PC-3 (cell line): ENCODE measurements around the gene GPR42. TPM values are rescaled to one million over a fixed set of nuclear protein-coding genes. Genes with fewer than 3 reads are reported as not detected.

ENCODE experiments used
- ATAC-seq: fragments of 200-7000 bp; cut with Tn5 transposase; 2 replicates; pipeline ENCODE4 v1.9.1; 2020; ENCODE audit warnings: mild to moderate bottlenecking, moderate library complexity
- BruUV-seq: library from RNA; stranded (reverse); fragments of 400-500 nt; replicated peaks from 2 replicates; lab custom pipeline; 2021; lab: Mats Ljungman, UMichigan
- CTCF ChIA-PET: fragments of 300-600 bp; sonication (Branson Sonifier 250); formaldehyde crosslinking; loops from one replicate; lab custom pipeline; 2022; ENCODE audit warnings: antibody characterized with exemption; lab: Charles Lee
- POLR2A ChIA-PET: fragments of 300-600 bp; sonication (Branson Sonifier 250); formaldehyde crosslinking; loops from one replicate; lab custom pipeline; 2022; ENCODE audit warnings: antibody characterized with exemption; ENCODE audit not compliant: unreplicated experiment; lab: Charles Lee
- DNase-seq: peaks from one replicate; pipeline ENCODE4 v3.0.0-alpha.2; 2015
- H2AFZ ChIP-seq: fragments of 300-600 bp; sonication (generic); 2 replicates; pipeline ENCODE4 v1.6.0; 2016; ENCODE audit warnings: antibody characterized with exemption, low read length
- H3F3A ChIP-seq: fragments of 300-600 bp; sonication (generic); one replicate; pipeline ENCODE4 v1.6.0; 2017; ENCODE audit warnings: antibody characterized with exemption, low read length, control low read depth, mild to moderate bottlenecking; ENCODE audit not compliant: unreplicated experiment
- H3K27ac ChIP-seq: fragments of 300-600 bp; sonication (generic); 2 replicates; pipeline ENCODE4 v1.5.1; 2016; ENCODE audit warnings: mild to moderate bottlenecking, low read length
- H3K27me3 ChIP-seq: fragments of 300-600 bp; sonication (generic); 2 replicates; pipeline ENCODE4 v1.6.1; 2016; ENCODE audit warnings: low read length, mixed read lengths
- H3K36me3 ChIP-seq: fragments of 300-600 bp; sonication (generic); 2 replicates; pipeline ENCODE4 v1.6.1; 2016; ENCODE audit warnings: low read depth, mixed run types, low read length, mixed read lengths
- H3K4me1 ChIP-seq: fragments of 300-600 bp; sonication (generic); 2 replicates; pipeline ENCODE4 v1.5.1; 2016; ENCODE audit warnings: low read length; ENCODE audit not compliant: insufficient read depth
- H3K4me2 ChIP-seq: fragments of 300-600 bp; sonication (generic); 2 replicates; pipeline ENCODE4 v1.6.0; 2016; ENCODE audit warnings: low read length
- H3K4me3 ChIP-seq: fragments of 300-600 bp; sonication (generic); 2 replicates; pipeline ENCODE4 v1.5.1; 2016; ENCODE audit warnings: mild to moderate bottlenecking, low read length, mixed read lengths
- H3K79me2 ChIP-seq: fragments of 300-600 bp; sonication (generic); 2 replicates; pipeline ENCODE4 v1.6.1; 2017; ENCODE audit warnings: low read length, mixed read lengths
- H3K9ac ChIP-seq: fragments of 300-600 bp; sonication (generic); 2 replicates; pipeline ENCODE4 v1.6.0; 2016; ENCODE audit warnings: mild to moderate bottlenecking, low read length
- H3K9me2 ChIP-seq: fragments of 300-600 bp; sonication (generic); replicated peaks from 2 replicates; pipeline ENCODE4 v1.6.1; 2016; ENCODE audit warnings: mixed run types, low read length, mixed read lengths
- H3K9me3 ChIP-seq: fragments of 300-600 bp; sonication (generic); 2 replicates; pipeline ENCODE4 v1.6.1; 2016; ENCODE audit warnings: low read length, mixed read lengths
- H4K20me1 ChIP-seq: fragments of 300-600 bp; sonication (generic); 2 replicates; pipeline ENCODE4 v1.6.1; 2016; ENCODE audit warnings: low read length, mixed read lengths
- CTCF ChIP-seq: fragments of 300-600 bp; sonication (generic); conservative IDR thresholded peaks from 2 replicates; pipeline ENCODE4 v1.5.1; 2017; ENCODE audit warnings: antibody characterized with exemption, low read depth, mild to moderate bottlenecking, low read length
- EZH2 ChIP-seq: fragments of 300-600 bp; sonication (generic); IDR thresholded peaks from one replicate; pipeline ENCODE4 v1.6.1; 2017; ENCODE audit warnings: antibody characterized with exemption, mild to moderate bottlenecking, low read length; ENCODE audit not compliant: unreplicated experiment
- EZH2phosphoT487 ChIP-seq: fragments of 300-600 bp; sonication (generic); IDR thresholded peaks from 2 replicates; pipeline ENCODE4 v1.6.1; 2018; ENCODE audit warnings: mild to moderate bottlenecking, antibody characterized with exemption, low read length, borderline replicate concordance
- intact Hi-C: fragments of 100-400 bp; cut with micrococcal nuclease; formaldehyde crosslinking; loops from 2 replicates; pipeline ENCODE4 v1.9.0; 2023
- total RNA-seq: library from RNA; depleted of rRNA; stranded (reverse); fragments of >200 nt; gene quantifications from 2 replicates; pipeline ENCODE4 v1.2.3, GENCODE V29; 2014

Gene GPR42
- total RNA-seq, 1 experiment from 2014 or later: not detected

DNA sequence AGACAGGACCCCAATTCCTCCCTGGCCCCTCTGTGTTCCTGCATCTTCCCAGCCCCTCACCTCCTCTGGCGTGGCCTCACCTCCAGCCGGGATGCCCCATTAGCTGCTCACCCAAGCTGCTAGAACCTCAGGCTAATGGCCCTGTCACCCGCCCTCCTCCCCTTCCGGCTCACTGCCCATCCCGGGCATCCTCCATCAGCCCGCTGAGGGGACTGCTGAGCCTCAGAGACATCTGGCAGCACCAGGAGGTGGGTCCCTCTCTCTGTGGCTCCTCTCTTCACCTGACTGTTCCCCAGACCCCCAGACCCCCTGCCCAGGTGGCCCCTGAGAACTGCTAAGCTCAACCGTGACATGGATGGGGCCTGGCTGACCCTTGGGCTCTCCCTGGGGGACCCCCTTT is 20.3 kb upstream of the GPR42 start:
- intact Hi-C loops: no loop called here

GRCh38 chr19:35351411-35352176 is 19.3 kb upstream of the GPR42 start:
- Histone ChIP-seq H3F3A (no peaks in the 10 kb centered on the region), H4K20me1 (no peaks in the 10 kb centered on the region), H3K4me1 (no peaks in the 10 kb centered on the region), H2AFZ (no peak overlapping the region), H3K36me3 (no peaks in the 10 kb centered on the region; the same call in 1 of the 2 replicates), H3K79me2 (no peaks in the 10 kb centered on the region), H3K9ac (no peak overlapping the region), H3K4me3 (no peak overlapping the region), H3K27me3 (peaks cover 13% of the 10 kb centered on the region), H3K9me3 (no peaks in the 10 kb centered on the region), H3K9me2 (no peaks in the 10 kb centered on the region), H3K4me2 (no peak overlapping the region), H3K27ac (no peak overlapping the region)
- ATAC-seq (no peak), DNase-seq (no peak)
- intact Hi-C loops: no loop called here
- TF ChIP-seq CTCF (no peak), EZH2 (no peak), EZH2phosphoT487 (no peak)
- ChIA-PET POLR2A (no interaction called here), CTCF (no interaction called here)
- no TSS peak for BruUV-seq

More for the DNA sequence above, 20.3 kb upstream of the GPR42 start:
- no peak for TF ChIP-seq EZH2
- no peak for DNase-seq
- Histone ChIP-seq H3K9ac (no peak overlapping the region), H3K27ac (no peak overlapping the region), H3K9me3 (no peaks in the 10 kb centered on the region), H3K79me2 (no peaks in the 10 kb centered on the region), H3K4me3 (no peak overlapping the region), H3K4me1 (no peaks in the 10 kb centered on the region), H3K27me3 (peaks cover 22% of the 10 kb centered on the region), H2AFZ (no peak overlapping the region), H3K36me3 (no peaks in the 10 kb centered on the region; the same call in 1 of the 2 replicates), H3F3A (no peaks in the 10 kb centered on the region), H4K20me1 (no peaks in the 10 kb centered on the region), H3K4me2 (no peak overlapping the region), H3K9me2 (no peaks in the 10 kb centered on the region)
- no peak for ATAC-seq
- no TSS peak for BruUV-seq
- CTCF ChIA-PET: no interaction called here
- POLR2A ChIA-PET: no interaction called here

DNA sequence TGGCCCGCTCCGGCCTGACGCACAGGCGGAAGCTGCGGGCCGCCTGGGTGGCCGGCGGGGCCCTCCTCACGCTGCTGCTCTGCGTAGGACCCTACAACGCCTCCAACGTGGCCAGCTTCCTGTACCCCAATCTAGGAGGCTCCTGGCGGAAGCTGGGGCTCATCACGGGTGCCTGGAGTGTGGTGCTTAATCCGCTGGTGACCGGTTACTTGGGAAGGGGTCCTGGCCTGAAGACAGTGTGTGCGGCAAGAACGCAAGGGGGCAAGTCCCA is 18.8 kb upstream of the GPR42 start:
- H3K4me1 ChIP-seq: no peaks in the 10 kb centered on the region
- peaks cover 11% of the 10 kb centered on the region for H3K27me3 ChIP-seq
- POLR2A ChIA-PET: no interaction called here
- no peak for ATAC-seq
- H3F3A ChIP-seq: no peaks in the 10 kb centered on the region
- no peaks in the 10 kb centered on the region for H3K79me2 ChIP-seq
- H4K20me1 ChIP-seq: no peaks in the 10 kb centered on the region
- no peak overlapping the region for H3K4me3 ChIP-seq
- CTCF ChIA-PET: interaction anchor here (1.7 kb wide), 1 partner anchor 116 kb away, joined by 5 read pairs; no protein-coding TSS in a partner anchor
- H3K36me3 ChIP-seq: no peaks in the 10 kb centered on the region; the same call in 1 of the 2 replicates
- no peak overlapping the region for H3K27ac ChIP-seq
- no peaks in the 10 kb centered on the region for H3K9me3 ChIP-seq
- TF ChIP-seq CTCF: no peak
- TF ChIP-seq EZH2phosphoT487: no peak
- TF ChIP-seq EZH2: no peak
- H3K9me2 ChIP-seq: no peaks in the 10 kb centered on the region
- no peak overlapping the region for H2AFZ ChIP-seq
- DNase-seq: no peak
- H3K9ac ChIP-seq: no peak overlapping the region
- BruUV-seq: no TSS peak
- no peak overlapping the region for H3K4me2 ChIP-seq
- intact Hi-C loops: no loop called here
